ENCODE data around the gene RNF114. TPM values are rescaled to one million over a fixed set of nuclear protein-coding genes. Genes with fewer than 3 reads are reported as not detected.
"Not testable (repeated sequence)": the region's sequence is repeated elsewhere in the genome, so short reads cannot be mapped to it uniquely, and the experiment has no call there.

Gene RNF114
- polyA plus RNA-seq, 1 of the 3 experiments (the other 2 are of a cell fraction): 55.0 TPM

GRCh38 chr20:49995586-49995985 is 59.4 kb downstream of the RNF114 start:
- H2AFZ ChIP-seq (ENCODE audit: low read depth): no peak overlapping the region
- H3K4me1 ChIP-seq (ENCODE audit: control insufficient read depth in 1 of 2, insufficient read depth in 2 of 2, low read depth in 1 of 2, low read length in 1 of 2): peaks cover 0 to under 1% of the 10 kb centered on the region in 2 experiments; a peak in 2 of 4 replicates
- H3K27me3 ChIP-seq (ENCODE audit: insufficient read depth): no peaks in the 10 kb centered on the region
- H3K4me2 ChIP-seq: no peak overlapping the region
- H3F3A ChIP-seq (replicated peaks; ENCODE audit: insufficient read depth): no peaks in the 10 kb centered on the region
- H4K20me1 ChIP-seq (ENCODE audit: insufficient read depth): no peaks in the 10 kb centered on the region
- H3K27ac ChIP-seq (ENCODE audit: low read depth in 2 of 2, low read length in 1 of 2): no peak overlapping the region
- DNase-seq: no peak
- POLR2A ChIA-PET: no interaction called here
- H3K9me3 ChIP-seq: no peaks in the 10 kb centered on the region
- H3K4me3 ChIP-seq (ENCODE audit: low read depth in 2 of 2, low read length in 1 of 2): no peak overlapping the region
- no peaks in the 10 kb centered on the region for H3K79me2 ChIP-seq (ENCODE audit: insufficient read depth)
- H3K36me3 ChIP-seq (replicated peaks in 1 of 2; ENCODE audit: control insufficient read depth in 1 of 2, insufficient read depth in 2 of 2, low read length in 1 of 2): no peaks in the 10 kb centered on the region
- H3K9ac ChIP-seq: no peak overlapping the region
- WGBS (ENCODE audit: low lambda C conversion rate): 94% methylated on average over 3 of the region's 3 CpGs
- TF ChIP-seq USF2 (IDR thresholded peaks at IDR 0.05; ENCODE audit: borderline replicate concordance, low read depth, low read length) (no peak), EP300 (IDR thresholded peaks at IDR 0.05; ENCODE audit: borderline replicate concordance in 1 of 2, low read depth in 1 of 2, low read length in 1 of 2) (no peak), CHD2 (IDR thresholded peaks at IDR 0.05; ENCODE audit: low read length, partially characterized antibody) (no peak), EZH2phosphoT487 (IDR thresholded peaks at IDR 0.05; ENCODE audit: borderline replicate concordance, low read depth) (no peak), GABPA (IDR thresholded peaks at IDR 0.05; ENCODE audit: low read depth) (no peak), TEAD4 (IDR thresholded peaks at IDR 0.05; ENCODE audit: borderline replicate concordance, insufficient read depth) (no peak)
- no peaks in the 10 kb centered on the region for H3K9me2 ChIP-seq
- CTCF ChIA-PET: interaction anchor here (1.4 kb wide), 1 partner anchor 10 kb away, joined by 4 read pairs; no protein-coding TSS in a partner anchor

GRCh38 chr20:49998478-49999188 is 62.4 kb downstream of the RNF114 start:
- DNase-seq; H3K9ac ChIP-seq; H3K27ac ChIP-seq (ENCODE audit: low read depth in 2 of 2, low read length in 1 of 2); H4K20me1 ChIP-seq (ENCODE audit: insufficient read depth); H3K27me3 ChIP-seq (ENCODE audit: insufficient read depth); H3K4me1 ChIP-seq (ENCODE audit: control insufficient read depth in 1 of 2, insufficient read depth in 2 of 2, low read depth in 1 of 2, low read length in 1 of 2); H3K36me3 ChIP-seq (replicated peaks in 1 of 2; ENCODE audit: control insufficient read depth in 1 of 2, insufficient read depth in 2 of 2, low read length in 1 of 2); H3K4me2 ChIP-seq; POLR2A ChIA-PET; H3F3A ChIP-seq (replicated peaks; ENCODE audit: insufficient read depth); H2AFZ ChIP-seq (ENCODE audit: low read depth); H3K9me2 ChIP-seq; H3K4me3 ChIP-seq (ENCODE audit: low read depth in 2 of 2, low read length in 1 of 2); H3K79me2 ChIP-seq (ENCODE audit: insufficient read depth); H3K9me3 ChIP-seq: not testable (repeated sequence)
- CTCF ChIA-PET: interaction anchor here (1.1 to 1.4 kb wide), 2 partner anchors 16 to 86 kb away, joined by 3 read pairs; no protein-coding TSS in a partner anchor
- WGBS (ENCODE audit: low lambda C conversion rate): 90% methylated on average over 15 of the region's 15 CpGs

- no peak for DNase-seq
- Histone ChIP-seq H3K9me3 (no peaks in the 10 kb centered on the region), H3K4me3 (ENCODE audit: low read depth in 2 of 2, low read length in 1 of 2) (no peak overlapping the region), H3K9me2 (no peaks in the 10 kb centered on the region), H4K20me1 (ENCODE audit: insufficient read depth) (no peaks in the 10 kb centered on the region), H3K9ac (no peak overlapping the region), H3K4me2 (no peak overlapping the region), H3K79me2 (ENCODE audit: insufficient read depth) (no peaks in the 10 kb centered on the region), H3K27me3 (ENCODE audit: insufficient read depth) (no peaks in the 10 kb centered on the region), H3K4me1 (ENCODE audit: control insufficient read depth in 1 of 2, insufficient read depth in 2 of 2, low read depth in 1 of 2, low read length in 1 of 2) (no peaks in the 10 kb centered on the region; a peak in 1 of 4 replicates), H3K27ac (ENCODE audit: low read depth in 2 of 2, low read length in 1 of 2) (no peak overlapping the region), H3F3A (replicated peaks; ENCODE audit: insufficient read depth) (no peaks in the 10 kb centered on the region), H2AFZ (ENCODE audit: low read depth) (no peak overlapping the region), H3K36me3 (replicated peaks in 1 of 2; ENCODE audit: control insufficient read depth in 1 of 2, insufficient read depth in 2 of 2, low read length in 1 of 2) (no peaks in the 10 kb centered on the region)
- CTCF ChIA-PET: interaction anchor here (1.1 to 2.1 kb wide), 3 partner anchors 16 to 86 kb away, joined by 3 to 6 read pairs (median 3); no protein-coding TSS in a partner anchor
- no peak for TF ChIP-seq NRF1 (IDR thresholded peaks at IDR 0.05; ENCODE audit: low read depth, low read length)
- TF ChIP-seq TEAD4 (IDR thresholded peaks at IDR 0.05; ENCODE audit: borderline replicate concordance, insufficient read depth): no peak
- TF ChIP-seq ZBTB33 (IDR thresholded peaks at IDR 0.05; ENCODE audit: borderline replicate concordance, low read depth): no peak
- no peak for TF ChIP-seq CHD2 (IDR thresholded peaks at IDR 0.05; ENCODE audit: low read length, partially characterized antibody)
- TF ChIP-seq ELF1 (IDR thresholded peaks at IDR 0.05): no peak
- no peak for TF ChIP-seq TAF1 (IDR thresholded peaks at IDR 0.05; ENCODE audit: borderline replicate concordance, low read depth, low read length)
- TF ChIP-seq FOXJ3 (CRISPR knock-in tag; IDR thresholded peaks at IDR 0.05): no peak
- POLR2A ChIA-PET: no interaction called here
- WGBS (ENCODE audit: low lambda C conversion rate): 83% methylated on average over 7 of the region's 7 CpGs
Observed at GRCh38 chr20:49999329-49999728, 63.1 kb downstream of the RNF114 start.

DNA sequence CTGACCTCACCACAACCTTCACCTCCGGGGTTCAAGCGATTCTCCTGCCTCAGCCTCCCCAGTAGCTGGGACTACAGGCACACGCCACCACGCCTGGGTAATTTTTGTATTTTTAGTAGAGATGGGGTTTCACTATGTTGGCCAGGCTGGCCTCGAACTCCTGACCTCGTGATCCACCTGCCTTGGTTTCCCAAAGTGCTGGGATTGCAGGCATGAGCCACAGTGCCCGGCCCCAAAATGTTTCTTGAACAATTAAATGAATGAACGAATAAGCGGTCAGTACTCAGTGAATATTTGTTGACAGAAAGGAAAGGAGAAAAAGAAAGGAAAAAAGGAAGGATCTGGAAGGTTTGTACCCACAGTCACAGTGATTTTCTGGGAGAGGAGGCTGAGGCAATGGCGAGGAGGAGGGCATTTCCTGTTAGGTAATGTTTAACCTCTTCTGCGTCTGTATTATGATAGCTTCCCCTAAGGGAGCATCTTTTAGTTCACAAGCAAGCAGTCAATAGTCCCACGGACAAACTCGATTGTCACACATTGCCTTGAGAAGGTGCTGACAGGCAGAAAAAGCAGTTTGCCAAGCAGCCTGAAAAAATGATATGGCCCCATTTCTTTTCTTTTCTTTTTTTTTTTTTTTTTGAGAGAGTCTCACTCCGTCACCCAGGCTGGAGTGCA is 64.5 kb downstream of the RNF114 start:
- H3K79me2 ChIP-seq (ENCODE audit: insufficient read depth); H2AFZ ChIP-seq (ENCODE audit: low read depth); H3K27me3 ChIP-seq (ENCODE audit: insufficient read depth); H3K4me3 ChIP-seq (ENCODE audit: low read depth in 2 of 2, low read length in 1 of 2); H4K20me1 ChIP-seq (ENCODE audit: insufficient read depth); H3K9ac ChIP-seq; H3K4me2 ChIP-seq; H3F3A ChIP-seq (replicated peaks; ENCODE audit: insufficient read depth); H3K4me1 ChIP-seq (ENCODE audit: control insufficient read depth in 1 of 2, insufficient read depth in 2 of 2, low read depth in 1 of 2, low read length in 1 of 2); H3K9me2 ChIP-seq; H3K27ac ChIP-seq (ENCODE audit: low read depth in 2 of 2, low read length in 1 of 2); H3K9me3 ChIP-seq; POLR2A ChIA-PET; DNase-seq; H3K36me3 ChIP-seq (replicated peaks in 1 of 2; ENCODE audit: control insufficient read depth in 1 of 2, insufficient read depth in 2 of 2, low read length in 1 of 2): not testable (repeated sequence)
- CTCF ChIA-PET: interaction anchor here (2.1 kb wide), 1 partner anchor 71 kb away, joined by 6 read pairs; no protein-coding TSS in a partner anchor
- 86% methylated on average over 14 of the region's 14 CpGs for WGBS (ENCODE audit: low lambda C conversion rate)
